HG03039 (cell line): ENCODE data around the gene KRT222.

Experiments
- ATAC-seq: cut with Tn5 transposase; IDR thresholded peaks from one replicate; pipeline ENCODE4 v1.9.1; 2021; ENCODE audit warnings: mild to moderate bottlenecking, moderate library complexity; ENCODE audit not compliant: unreplicated experiment

KRT222 gene

GRCh38 chr17:40659911-40660310 is 5.1 kb downstream of the KRT222 start:
- no peak for ATAC-seq

DNA sequence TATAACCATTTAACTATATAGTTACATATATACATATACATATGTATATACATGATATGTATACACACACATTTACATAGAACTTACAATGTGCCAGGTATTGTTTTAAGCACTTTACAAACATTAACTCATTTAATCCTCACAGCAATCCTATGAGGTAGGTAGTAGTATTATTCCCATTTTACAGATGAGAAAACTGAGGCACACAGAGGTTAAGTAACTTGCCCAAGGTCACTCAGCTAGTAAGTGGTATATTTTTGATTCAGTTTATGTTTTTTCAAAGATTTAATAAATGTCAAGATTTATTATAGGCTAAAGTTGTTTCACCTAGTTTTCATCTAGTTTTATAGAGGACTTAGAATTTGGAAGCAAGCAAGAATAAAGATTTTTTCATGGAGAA is 6.6 kb downstream of the KRT222 start:
- no peak for ATAC-seq

GRCh38 chr17:40651939-40652338 is 13.0 kb downstream of the KRT222 start:
- no peak for ATAC-seq

DNA sequence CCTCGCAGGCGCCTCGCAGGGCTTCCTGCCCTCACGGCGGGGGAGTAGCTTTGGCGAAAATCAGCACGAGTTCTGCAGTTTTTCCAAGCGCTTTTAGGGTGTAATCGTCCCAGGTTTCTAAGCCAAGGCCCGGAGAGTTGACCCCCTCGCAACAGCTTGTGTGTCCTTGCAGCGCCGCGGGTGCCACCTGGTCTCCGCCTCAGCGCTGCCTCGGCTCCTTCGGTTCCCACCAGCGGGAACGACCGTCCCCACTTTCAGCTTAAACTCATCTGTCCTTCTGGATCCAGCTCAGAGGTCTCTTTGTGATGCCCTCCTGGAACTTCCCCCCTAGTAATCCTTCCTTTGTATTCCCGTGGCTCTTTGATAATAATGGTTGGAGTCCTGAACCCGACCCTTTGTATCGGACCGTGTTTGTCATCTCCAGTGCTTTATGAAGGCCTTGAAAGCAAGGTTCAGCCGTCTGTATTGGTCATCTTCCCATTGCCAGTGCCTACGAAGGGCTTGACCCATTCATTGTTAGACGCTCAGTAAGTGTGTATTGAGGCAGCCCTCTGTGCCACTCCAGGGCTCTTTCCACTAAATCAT is 16.5 kb downstream of the KRT222 start:
- peak; percentile 13 for ATAC-seq

GRCh38 chr17:40647624-40648383 is 17.2 kb downstream of the KRT222 start, which contains the start of gene SMARCE1:
SMARCE1 (minus strand) TSS chr17:40647818; CDS start chr17:40645802, 2,016 bp downstream.
- ATAC-seq: peak; percentile 57

DNA sequence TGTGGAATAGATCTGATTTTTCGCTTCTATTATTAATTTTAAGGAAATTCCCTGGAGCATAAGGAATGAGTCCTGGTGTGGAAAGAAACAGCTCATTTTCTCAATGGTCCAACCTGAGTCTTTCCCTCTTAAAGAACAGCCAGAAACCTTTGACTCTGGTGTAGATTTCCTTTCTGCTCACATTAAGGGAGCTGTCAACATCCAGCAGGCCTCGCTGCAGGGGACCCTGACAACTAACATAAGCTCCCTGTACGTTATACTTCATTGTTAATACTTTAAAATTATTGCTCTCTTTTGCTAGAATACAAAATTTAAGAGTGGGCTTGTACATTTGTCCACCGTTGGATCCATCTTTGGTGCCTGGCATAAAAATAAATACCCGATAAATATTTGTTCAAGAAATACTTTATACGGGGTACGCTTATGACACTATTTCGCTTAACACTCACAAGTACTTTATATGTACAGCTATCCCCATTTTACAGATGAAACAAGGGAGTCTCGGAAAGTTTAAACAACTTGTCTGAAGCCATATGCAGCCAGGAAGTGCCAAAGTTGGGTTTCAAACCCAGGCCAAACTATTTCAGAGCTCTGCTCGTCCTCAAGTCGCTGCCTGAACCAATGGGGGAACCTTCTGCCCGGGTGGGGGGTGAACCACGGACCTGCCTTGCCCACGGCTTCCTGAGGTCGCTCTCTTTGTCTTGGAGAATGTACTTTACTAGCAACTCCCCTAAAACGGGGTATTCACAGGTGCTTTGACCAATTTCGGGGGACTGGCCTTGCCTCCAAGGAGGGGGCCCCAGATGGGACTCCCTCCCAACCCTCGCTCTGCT is 18.0 kb downstream of the KRT222 start:
- ATAC-seq: peak; percentile 32

- no peak for ATAC-seq
These were observed 19.0 kb downstream of the KRT222 start for GRCh38 chr17:40645943-40646342.

- no peak for ATAC-seq
These were observed 19.7 kb downstream of the KRT222 start for GRCh38 chr17:40645291-40645690.

DNA sequence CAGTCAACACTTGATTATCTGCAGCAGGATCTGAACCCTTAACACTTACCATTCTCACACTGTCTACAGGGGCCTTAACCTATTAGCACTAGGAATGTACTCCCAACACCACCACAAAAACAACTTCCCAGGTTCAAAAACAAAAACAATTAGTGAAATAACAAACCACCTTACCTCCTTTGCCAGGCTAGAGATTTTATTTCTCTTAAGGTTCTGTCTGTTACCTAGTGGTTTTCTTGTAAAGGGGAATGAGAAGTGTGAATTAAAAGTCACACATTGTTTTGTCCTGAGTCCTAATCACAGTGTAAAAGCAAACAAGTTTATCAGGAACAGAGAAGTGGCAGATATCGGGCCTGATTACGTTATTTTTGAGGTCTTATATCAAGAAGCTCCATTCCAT is 27.0 kb downstream of the KRT222 start:
- ATAC-seq: no peak

DNA sequence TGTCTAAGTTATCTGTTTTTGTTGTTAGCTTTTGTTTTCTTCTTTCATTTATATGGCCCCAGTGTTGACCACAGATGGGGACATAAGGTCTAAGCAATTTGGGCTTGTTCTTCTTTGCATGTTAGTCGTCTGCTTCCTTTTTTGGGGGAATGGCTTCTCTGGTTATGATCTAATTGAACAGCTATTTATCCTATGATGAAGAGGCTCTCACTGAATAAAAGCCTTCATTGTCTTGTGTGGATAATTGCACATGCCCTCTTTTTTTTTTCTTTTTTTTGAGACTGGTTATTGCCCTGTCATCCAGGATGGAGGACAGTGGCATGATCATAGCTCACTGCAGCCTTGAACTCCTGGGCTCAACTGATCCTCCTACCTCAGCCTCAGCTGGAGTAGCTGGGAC is 31.1 kb downstream of the KRT222 start:
- ATAC-seq: no peak

DNA sequence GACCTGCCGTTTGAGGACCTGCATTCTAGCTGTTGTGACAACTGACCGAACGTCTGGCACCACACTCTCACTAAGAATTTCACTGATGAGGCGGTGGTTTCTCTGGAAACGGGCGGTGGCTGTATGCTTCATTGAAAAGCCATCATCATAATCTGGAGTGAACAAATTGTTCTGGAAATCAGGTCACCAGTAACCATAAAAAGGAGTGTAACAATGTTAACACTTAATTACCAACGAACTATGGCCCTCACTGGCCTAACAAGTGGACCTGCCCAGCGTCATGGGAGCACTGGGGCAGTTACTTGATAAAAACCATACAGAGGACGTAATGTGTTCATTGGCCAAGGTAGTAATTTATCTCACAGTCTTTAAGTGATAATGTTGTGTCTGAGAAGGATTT is 32.8 kb downstream of the KRT222 start:
- no peak for ATAC-seq

DNA sequence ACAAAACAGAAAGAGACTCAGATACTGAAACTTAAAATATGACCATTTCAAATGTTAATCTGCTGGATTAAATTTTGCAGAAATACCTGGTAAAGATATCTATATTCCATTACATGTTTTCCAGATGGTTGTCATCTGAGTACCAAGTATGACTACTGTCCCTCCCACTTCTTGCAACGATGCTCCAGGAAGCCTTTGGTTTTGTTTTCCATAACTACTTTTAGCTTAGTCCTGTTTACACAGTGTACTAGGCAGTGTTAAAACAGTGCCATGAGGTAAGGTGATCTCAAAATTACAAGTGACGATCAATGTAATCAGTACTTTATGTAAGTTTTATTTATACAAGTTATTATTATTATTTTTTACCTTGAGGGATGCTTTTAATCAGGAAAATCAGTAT is 35.1 kb downstream of the KRT222 start:
- no peak for ATAC-seq

DNA sequence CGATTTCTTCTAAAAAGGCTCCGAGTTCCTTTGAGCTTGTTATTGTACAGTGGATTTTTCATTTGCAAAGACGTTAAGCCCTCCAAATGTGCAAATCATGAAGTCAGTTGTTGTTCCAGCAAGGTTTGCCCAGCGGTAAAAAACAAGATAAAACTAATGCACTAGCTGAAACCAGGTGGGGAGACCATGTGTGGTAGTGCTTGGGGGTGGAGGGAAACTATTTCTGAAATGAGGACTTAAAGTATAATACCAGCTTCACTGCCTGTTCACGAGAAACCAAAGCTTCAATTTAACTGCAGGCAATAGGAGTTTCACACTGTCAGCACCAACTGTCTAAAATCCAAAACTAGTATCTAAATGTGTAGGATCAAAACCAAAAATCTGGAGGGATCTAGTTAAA is 39.7 kb downstream of the KRT222 start:
- ATAC-seq: no peak

DNA sequence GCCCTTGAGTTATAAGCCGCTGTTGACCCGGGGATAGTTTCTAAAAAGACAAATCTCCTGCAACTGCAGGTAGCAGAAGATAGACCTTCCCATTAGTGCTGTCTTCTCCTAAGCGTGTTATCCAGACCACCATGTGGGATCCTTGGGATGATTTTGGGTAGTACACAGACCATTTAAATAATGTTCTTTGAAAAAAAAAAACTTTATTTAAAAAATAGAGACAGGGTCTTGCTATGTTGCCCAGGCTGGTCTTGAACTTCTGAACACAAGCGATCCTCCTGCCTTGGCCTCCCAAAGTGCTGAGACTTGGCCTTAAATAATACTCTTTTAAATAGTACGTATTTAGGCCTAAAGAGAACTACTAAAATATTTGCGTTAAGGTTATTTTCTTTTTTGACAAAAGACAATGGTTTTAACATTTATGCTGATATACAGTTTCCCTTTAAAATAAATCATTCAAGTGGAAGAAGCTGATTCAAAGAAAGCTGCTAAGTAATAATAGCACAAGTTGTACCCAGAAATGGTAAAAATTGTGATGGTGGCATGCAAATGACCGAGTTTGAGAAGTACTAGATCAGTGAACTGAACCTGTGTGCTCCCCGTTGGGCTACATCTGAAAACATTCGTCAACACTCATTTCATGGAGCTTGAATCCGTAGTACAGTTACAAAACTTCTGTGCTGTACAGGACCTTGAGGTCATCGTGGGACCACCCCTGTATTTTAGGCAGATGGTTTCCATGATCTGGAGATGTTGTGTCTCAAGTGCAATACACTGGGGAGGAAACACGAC is 41.4 kb downstream of the KRT222 start:
- ATAC-seq: no peak

GRCh38 chr17:40622509-40622928 is 42.5 kb downstream of the KRT222 start:
- ATAC-seq: no peak

DNA sequence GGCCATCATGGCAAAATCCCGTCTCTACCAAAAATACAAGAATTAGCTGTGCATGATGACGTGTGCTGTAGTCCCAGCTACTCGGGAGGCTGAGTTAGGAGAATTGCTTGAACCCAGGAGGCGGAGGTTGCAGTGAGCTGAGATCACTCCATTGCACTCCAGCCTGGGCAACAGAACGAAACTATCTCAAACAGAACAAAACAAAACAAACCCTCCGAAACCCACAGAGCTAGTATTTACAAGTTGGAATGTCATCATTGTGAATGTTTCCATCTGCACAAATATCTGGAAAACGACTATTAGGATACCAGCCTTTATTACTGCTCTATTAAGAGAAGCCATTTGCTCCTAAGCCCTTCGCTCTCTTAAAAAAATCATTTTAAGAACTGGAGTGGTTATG is 43.4 kb downstream of the KRT222 start:
- no peak for ATAC-seq

GRCh38 chr17:40621019-40621418 is 44.0 kb downstream of the KRT222 start:
- ATAC-seq: no peak

DNA sequence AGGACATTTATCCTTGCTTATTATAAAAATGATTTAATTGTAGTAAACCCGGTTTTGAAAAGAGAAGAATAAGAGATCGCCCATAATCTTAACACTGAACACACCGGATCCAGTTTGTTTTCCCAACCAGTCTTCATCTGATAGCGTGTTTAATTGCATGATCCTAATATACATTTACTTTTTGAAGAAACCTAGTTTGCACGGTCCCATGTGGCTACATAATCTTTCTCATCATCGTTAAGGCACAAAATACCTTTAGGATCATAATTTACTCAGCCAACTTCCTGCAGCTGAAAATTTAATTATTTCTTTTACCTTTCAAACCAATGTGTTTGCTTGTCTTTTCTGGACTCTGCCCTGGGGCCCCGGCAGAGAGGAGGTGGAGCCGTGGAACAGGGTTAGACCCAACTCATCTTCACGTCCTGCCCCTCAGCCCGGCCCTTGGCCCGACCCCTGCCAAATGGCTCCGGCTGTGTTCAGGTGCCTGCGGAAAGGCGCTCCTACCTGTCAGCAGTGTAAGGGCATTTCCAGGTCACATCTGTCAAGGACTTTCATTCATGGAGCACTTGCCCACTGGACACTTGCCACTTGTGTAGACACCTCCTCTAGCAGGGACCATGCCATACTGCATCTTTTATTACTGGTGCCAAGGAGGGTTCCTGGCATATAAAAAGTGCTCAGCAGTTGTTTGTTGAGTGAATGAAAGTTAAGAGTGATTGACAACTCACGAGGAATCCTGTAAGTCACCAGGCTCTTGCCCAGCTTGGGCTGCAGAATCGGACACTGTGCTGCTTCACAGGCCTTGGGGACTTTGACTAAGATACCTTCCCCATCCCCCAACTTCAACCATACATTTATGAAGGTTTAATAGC is 46.0 kb downstream of the KRT222 start:
- ATAC-seq: no peak

DNA sequence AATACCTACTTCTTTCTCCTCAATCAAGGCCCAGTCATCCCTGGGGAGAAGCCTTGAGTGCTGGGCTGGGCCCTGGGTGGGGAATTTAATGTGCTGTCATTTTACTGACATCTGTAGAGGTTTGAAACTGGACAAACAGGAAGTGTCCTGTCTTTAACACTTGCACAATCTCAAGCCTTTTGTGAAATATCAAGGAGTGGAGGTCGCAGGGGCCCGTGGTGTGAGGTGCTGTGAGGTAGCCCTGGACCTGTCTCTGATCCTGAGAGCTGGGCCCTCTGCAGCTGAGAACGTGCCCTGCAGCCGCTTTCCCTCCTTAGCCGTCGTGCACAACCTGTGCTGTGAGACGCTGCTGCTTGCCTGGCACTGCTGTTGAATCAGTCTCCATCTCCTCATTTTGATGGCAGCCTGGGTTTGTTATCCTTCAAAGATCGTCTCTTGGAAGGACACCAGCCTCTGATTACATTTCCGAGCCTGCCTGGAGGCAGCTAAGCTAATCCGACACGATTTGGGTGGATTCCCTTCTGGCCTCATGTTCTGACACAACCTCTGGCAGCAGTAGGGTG is 47.2 kb downstream of the KRT222 start:
- ATAC-seq: no peak

DNA sequence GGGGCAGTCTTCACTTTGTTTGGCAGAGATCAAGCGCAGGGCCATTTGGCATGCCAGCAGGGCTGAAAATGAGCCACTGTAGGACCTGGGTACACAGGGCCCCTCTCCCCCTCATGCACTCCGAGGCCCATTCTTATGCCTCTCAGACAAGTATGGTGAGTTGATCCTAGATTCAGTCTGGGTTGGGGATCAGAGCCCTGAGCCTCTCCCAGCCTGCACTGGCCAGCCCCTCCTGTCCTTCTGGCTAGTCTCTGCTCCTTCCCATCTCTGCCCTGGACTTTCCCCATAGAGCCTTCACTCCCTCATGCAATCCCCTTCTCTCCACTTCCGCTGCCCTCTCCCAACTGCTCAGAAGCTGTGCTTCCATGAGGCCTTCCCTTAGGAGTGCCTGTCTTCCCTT is 48.4 kb downstream of the KRT222 start:
- ATAC-seq: no peak
